Keratinocyte (primary cell): Measurements from ENCODE around the gene ABCA7. TPM values are rescaled to one million over a fixed set of nuclear protein-coding genes. Genes with fewer than 3 reads are reported as not detected.

Experiments used
- DNase-seq: peaks from one replicate; pipeline ENCODE4 v3.0.0-alpha.2; 2011; ENCODE audit warnings: low read depth, missing footprints, low spot score
- FAIRE-seq: peaks from 2 replicates; lab custom pipeline; 2011; peaks lifted over from hg19 to GRCh38; lab: Jason Lieb, UNC
- H2AFZ ChIP-seq: 2 replicates; pipeline ENCODE4 v1.6.0; 2012; ENCODE audit warnings: low read length, control low read depth, inconsistent platforms; ENCODE audit not compliant: control insufficient read depth
- H3K27ac ChIP-seq: 2 replicates; pipeline ENCODE4 v1.5.1; 2011; ENCODE audit warnings: low read length; ENCODE audit not compliant: control insufficient read depth, insufficient read depth
- H3K27me3 ChIP-seq: 3 replicates; pipeline ENCODE4 v1.6.0; 2011; ENCODE audit warnings: low read length; ENCODE audit not compliant: control insufficient read depth, insufficient read depth; ENCODE audit errors: extremely low read depth
- H3K36me3 ChIP-seq, 2 experiments: 2 replicates in 1 of 2; 3 replicates in 1 of 2; pipeline ENCODE4 v1.5.1; 2011; ENCODE audit warnings: low read length in 2 of 2, mild to moderate bottlenecking in 1 of 2; ENCODE audit not compliant: control insufficient read depth in 2 of 2, insufficient read depth in 2 of 2; ENCODE audit errors: extremely low read depth in 1 of 2
- H3K4me1 ChIP-seq: 3 replicates; pipeline ENCODE4 v1.5.1; 2011; ENCODE audit warnings: low read length; ENCODE audit not compliant: control insufficient read depth, insufficient read depth; ENCODE audit errors: extremely low read depth
- H3K4me2 ChIP-seq: 3 replicates; pipeline ENCODE4 v1.6.0; 2011; ENCODE audit warnings: low read depth, low read length; ENCODE audit not compliant: control insufficient read depth, insufficient read depth; ENCODE audit errors: extremely low read depth
- H3K4me3 ChIP-seq, 3 experiments: fragments of 200-600 bp in 1 of 3; sonication (generic) in 1 of 3; 2 replicates in 2 of 3; 3 replicates in 1 of 3; pipeline ENCODE4 v1.5.1; 2011 to 2016; ENCODE audit warnings: low read length in 3 of 3, mild to moderate bottlenecking in 3 of 3, control low read depth in 2 of 3, inconsistent platforms in 1 of 3, low read depth in 1 of 3, mixed read lengths in 1 of 3, mixed run types in 1 of 3, moderate library complexity in 1 of 3; ENCODE audit not compliant: control insufficient read depth in 2 of 3, insufficient read depth in 2 of 3; ENCODE audit errors: extremely low read depth in 1 of 3
- H3K79me2 ChIP-seq: 2 replicates; pipeline ENCODE4 v1.6.0; 2012; ENCODE audit warnings: low read length; ENCODE audit not compliant: control insufficient read depth, insufficient read depth
- H3K9ac ChIP-seq: 3 replicates; pipeline ENCODE4 v1.6.0; 2011; ENCODE audit warnings: low read length; ENCODE audit not compliant: control insufficient read depth, insufficient read depth; ENCODE audit errors: extremely low read depth
- H3K9me1 ChIP-seq: 3 replicates; pipeline ENCODE4 v1.6.0; 2011; ENCODE audit warnings: low read length; ENCODE audit not compliant: control insufficient read depth, insufficient read depth; ENCODE audit errors: extremely low read depth
- H3K9me3 ChIP-seq: 2 replicates; pipeline ENCODE4 v1.5.1; 2012; ENCODE audit warnings: low read depth, low read length; ENCODE audit not compliant: control insufficient read depth
- H4K20me1 ChIP-seq: 3 replicates; pipeline ENCODE4 v1.6.0; 2011; ENCODE audit warnings: low read length; ENCODE audit not compliant: control insufficient read depth, insufficient read depth; ENCODE audit errors: extremely low read depth
- CTCF ChIP-seq, 3 experiments: IDR thresholded peaks in 1 of 3; conservative IDR thresholded peaks in 1 of 3; optimal IDR thresholded peaks in 1 of 3; 2 replicates in 2 of 3; 3 replicates in 1 of 3; pipeline versions ENCODE3 to v1.5.1; 2011; ENCODE audit warnings: low read length in 3 of 3, mild to moderate bottlenecking in 3 of 3, moderate library complexity in 2 of 3, control low read depth in 1 of 3, inconsistent platforms in 1 of 3; ENCODE audit not compliant: insufficient read depth in 2 of 3; ENCODE audit errors: extremely low read depth in 1 of 3
- EZH2 ChIP-seq: IDR thresholded peaks from one replicate; pipeline ENCODE4 v1.6.1; 2012; ENCODE audit warnings: inconsistent platforms, mild to moderate bottlenecking, low read length, moderate library complexity
- dilution Hi-C: fragments of 300-500 bp; cut with MboI; formaldehyde crosslinking; loops from one replicate; pipeline ENCODE4 v1.7.0; 2020; ENCODE audit warnings: low sequenced_read_pairs; ENCODE audit not compliant: extremely low pct_ligation_motif_present
- polyA plus RNA-seq, 5 experiments: library from polyadenylated mRNA; depleted of rRNA in 3 of 5; stranded (reverse) in 3 of 5; stranded (forward) in 1 of 5; unstranded in 1 of 5; fragments of >200 nt; gene quantifications; 1 replicate in 1 of 5; 2 replicates in 3 of 5; 3 replicates in 1 of 5; pipeline versions ENCODE4 v1.2.1 to v1.2.3, GENCODE V29; 2011 to 2012; ENCODE audit warnings: missing spikeins in 2 of 5, low read depth in 1 of 5, low replicate concordance in 1 of 5

ABCA7 gene
- polyA plus RNA-seq, 1 donor (not counting 4 experiments of a cell fraction or from before 2014, with no cell fraction given) = 7.4 TPM

GRCh38 chr19:1009041-1009980, 30.6 kb upstream of the ABCA7 start:
- FAIRE-seq (no peak), DNase-seq (no peak)
- Histone ChIP-seq H3K4me2 (no peak overlapping the region), H2AFZ (no peak overlapping the region), H3K4me1 (no peaks in the 10 kb centered on the region), H3K9me3 (no peaks in the 10 kb centered on the region), H3K27ac (no peak overlapping the region), H3K4me3 (no peak overlapping the region), H3K9ac (no peak overlapping the region), H3K36me3 (peaks cover 9 to 14% of the 10 kb centered on the region in 2 experiments), H3K27me3 (peaks cover 6% of the 10 kb centered on the region), H4K20me1 (no peaks in the 10 kb centered on the region), H3K9me1 (no peaks in the 10 kb centered on the region), H3K79me2 (peaks cover 15% of the 10 kb centered on the region)
- no peak for TF ChIP-seq CTCF (optimal IDR thresholded peaks at IDR 0.05 in 1 of 3, IDR thresholded peaks at IDR 0.05 in 1 of 3, conservative IDR thresholded peaks at IDR 0.05 in 1 of 3; ENCODE audit: extremely low read depth in 1 of 3, insufficient read depth in 2 of 3, low read length in 3 of 3)
- TF ChIP-seq EZH2 = no peak
- dilution Hi-C loops = no loop called here

- no peaks in the 10 kb centered on the region for H4K20me1 ChIP-seq
- no peak overlapping the region for H3K4me3 ChIP-seq
- no peak overlapping the region for H3K9ac ChIP-seq
- peaks cover 9 to 15% of the 10 kb centered on the region in 2 experiments for H3K36me3 ChIP-seq
- H3K27ac ChIP-seq = no peak overlapping the region
- peaks cover 23% of the 10 kb centered on the region for H3K79me2 ChIP-seq
- no peak for DNase-seq
- H3K4me1 ChIP-seq = no peaks in the 10 kb centered on the region
- dilution Hi-C loops = no loop called here
- no peak for TF ChIP-seq EZH2
- TF ChIP-seq CTCF (optimal IDR thresholded peaks at IDR 0.05 in 1 of 3, IDR thresholded peaks at IDR 0.05 in 1 of 3, conservative IDR thresholded peaks at IDR 0.05 in 1 of 3; ENCODE audit: extremely low read depth in 1 of 3, insufficient read depth in 2 of 3, low read length in 3 of 3) = no peak
- H2AFZ ChIP-seq = no peak overlapping the region
- no peak for FAIRE-seq
- no peaks in the 10 kb centered on the region for H3K9me3 ChIP-seq
- H3K9me1 ChIP-seq = no peaks in the 10 kb centered on the region
- no peak overlapping the region for H3K4me2 ChIP-seq
- H3K27me3 ChIP-seq = no peaks in the 10 kb centered on the region
Measured at GRCh38 chr19:1009981-1010538, 29.8 kb upstream of the ABCA7 start.
